Measurements from ENCODE around the gene STMN1.

Gene STMN1

DNA sequence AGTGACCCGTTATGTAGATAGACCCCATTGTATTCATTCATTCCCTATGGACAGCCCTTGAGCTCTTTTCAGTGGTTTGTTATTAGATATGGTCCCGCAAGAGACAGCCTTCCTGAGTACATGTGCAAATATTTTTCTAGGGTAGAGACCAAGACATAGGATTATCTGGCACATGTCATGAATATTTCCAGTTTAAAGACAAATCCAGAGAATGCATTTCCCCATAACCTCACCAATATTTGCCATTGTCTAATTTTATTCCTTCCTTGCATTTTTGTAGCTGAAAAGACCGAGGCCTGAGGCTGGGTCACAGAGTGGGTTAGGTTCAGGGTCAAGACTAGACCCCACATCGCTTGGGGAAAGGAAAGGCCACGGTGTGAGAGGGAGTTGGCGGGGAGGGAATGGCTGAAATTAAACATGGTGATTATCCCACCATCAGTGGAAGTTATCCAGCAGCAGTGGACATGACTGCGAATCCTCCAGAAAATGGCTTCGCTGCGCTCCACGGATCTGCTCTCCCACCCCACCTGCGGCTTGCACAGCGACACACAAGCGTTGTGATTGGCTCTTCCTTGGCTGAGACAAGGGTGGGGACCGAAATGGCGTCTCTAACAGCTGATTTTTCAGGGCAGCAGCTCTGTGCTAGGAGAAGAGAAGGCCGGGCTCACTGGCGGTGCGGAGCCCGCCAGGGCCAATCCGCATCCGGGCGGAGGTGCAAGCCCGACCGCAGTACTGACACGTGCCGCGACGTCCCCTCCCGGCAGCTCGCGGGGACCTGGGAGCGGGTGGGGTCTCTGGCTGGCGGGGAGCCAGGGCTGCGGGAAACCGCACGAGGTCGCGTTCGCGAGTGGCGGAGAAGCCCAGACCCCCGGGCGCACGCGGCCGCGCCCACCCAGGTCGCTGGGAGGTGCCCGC lies 16.1 kb upstream of the STMN1 start:
- DNase-seq (ENCODE audit: low read depth in 2 of 2): peak in 1 of 2 donors; percentile 16

GRCh38 chr1:25918615-25919014 lies 12.4 kb upstream of the STMN1 start:
- no peak for DNase-seq (ENCODE audit: low read depth in 2 of 2)

- no peak for DNase-seq (ENCODE audit: low read depth in 2 of 2)
Measured at GRCh38 chr1:25917996-25918395, 11.8 kb upstream of the STMN1 start.

GRCh38 chr1:25916460-25916859 lies 10.2 kb upstream of the STMN1 start:
- no peak for DNase-seq (ENCODE audit: low read depth in 2 of 2)

GRCh38 chr1:25914074-25914995 lies 8.1 kb upstream of the STMN1 start:
- DNase-seq (ENCODE audit: low read depth in 2 of 2): no peak

- no peak for DNase-seq (ENCODE audit: low read depth in 2 of 2)
Measured at GRCh38 chr1:25913206-25913605, 7.0 kb upstream of the STMN1 start.

- no peak for DNase-seq (ENCODE audit: low read depth in 2 of 2)
Measured at GRCh38 chr1:25912076-25912831, 6.0 kb upstream of the STMN1 start.

- no peak for DNase-seq (ENCODE audit: low read depth in 2 of 2)
Measured at GRCh38 chr1:25911162-25911561, 4.9 kb upstream of the STMN1 start.

DNA sequence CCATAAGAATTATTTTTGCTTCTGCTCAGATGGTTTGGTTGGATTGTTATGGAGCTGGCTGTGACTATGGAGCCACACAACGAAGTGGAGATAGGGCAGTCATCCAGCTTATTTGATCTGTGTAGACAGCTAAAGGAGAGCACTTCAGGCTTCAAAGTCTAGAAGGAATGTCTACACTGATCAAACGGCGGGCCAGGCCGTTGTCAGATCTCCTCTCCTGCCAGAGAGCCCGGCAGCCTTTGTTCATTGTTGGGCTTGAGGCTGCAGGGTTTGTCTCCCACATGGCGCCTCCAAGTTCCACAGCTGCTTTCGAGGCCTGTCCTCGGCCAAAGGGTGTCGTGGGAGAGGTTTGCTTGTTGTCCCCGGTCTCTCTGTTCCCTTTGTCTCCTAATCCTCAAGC lies 2.8 kb upstream of the STMN1 start:
- DNase-seq (ENCODE audit: low read depth in 2 of 2): no peak

GRCh38 chr1:25908161-25908560 lies 1.9 kb upstream of the STMN1 start:
- DNase-seq (ENCODE audit: low read depth in 2 of 2): no peak

DNA sequence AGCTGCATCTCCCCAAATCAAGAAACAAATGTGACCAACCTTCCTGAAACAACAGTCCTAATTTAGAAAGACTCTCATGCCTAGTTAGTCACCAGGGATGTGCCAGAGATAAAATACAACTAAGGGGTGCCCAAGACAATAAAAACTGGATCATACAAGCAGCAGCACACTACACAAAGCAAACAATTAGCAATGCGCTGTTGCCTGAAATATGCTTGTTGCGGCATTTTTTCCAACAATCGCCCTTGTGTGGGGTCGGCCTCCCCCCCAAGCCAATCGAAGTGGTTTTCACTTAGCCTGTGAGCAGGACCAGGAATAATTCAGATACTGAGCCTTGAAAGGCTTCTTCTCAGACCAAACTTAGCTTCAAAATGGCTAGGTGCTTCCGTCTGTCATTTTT lies 1.4 kb upstream of the STMN1 start:
- DNase-seq (ENCODE audit: low read depth in 2 of 2): no peak

DNA sequence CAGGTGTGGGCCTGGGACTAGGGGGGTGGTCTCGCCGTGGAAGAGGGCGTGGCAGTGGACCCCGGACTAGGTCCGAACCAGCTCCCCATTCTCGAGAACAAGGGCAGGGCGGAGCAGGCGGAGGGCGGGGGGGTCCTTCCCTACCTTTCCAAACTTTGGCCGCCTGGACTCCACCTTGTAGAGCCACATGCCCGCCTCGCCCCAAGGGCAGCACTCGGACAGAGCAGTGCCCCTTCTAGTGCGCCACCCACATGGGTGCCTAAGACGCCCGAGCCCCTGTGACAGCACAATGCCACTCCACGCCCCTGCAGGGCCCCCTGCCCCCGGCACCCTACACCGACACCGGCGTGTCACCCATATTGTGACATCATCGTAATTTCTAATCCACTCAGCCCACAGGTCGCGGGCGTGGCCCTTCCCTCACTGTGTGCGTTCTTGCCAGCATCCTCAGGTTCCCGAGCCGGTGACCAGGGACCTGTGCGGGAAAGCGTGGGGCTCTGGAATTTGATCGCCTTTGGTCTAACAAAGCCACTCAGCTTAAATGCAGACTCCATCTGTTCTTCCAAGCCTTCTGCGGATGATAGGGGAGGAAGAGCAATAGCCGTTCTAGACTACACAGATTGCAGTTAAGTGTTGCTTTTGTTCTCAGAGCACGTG lies 553 bp upstream of the STMN1 start:
- no peak for DNase-seq (ENCODE audit: low read depth in 2 of 2)

DNA sequence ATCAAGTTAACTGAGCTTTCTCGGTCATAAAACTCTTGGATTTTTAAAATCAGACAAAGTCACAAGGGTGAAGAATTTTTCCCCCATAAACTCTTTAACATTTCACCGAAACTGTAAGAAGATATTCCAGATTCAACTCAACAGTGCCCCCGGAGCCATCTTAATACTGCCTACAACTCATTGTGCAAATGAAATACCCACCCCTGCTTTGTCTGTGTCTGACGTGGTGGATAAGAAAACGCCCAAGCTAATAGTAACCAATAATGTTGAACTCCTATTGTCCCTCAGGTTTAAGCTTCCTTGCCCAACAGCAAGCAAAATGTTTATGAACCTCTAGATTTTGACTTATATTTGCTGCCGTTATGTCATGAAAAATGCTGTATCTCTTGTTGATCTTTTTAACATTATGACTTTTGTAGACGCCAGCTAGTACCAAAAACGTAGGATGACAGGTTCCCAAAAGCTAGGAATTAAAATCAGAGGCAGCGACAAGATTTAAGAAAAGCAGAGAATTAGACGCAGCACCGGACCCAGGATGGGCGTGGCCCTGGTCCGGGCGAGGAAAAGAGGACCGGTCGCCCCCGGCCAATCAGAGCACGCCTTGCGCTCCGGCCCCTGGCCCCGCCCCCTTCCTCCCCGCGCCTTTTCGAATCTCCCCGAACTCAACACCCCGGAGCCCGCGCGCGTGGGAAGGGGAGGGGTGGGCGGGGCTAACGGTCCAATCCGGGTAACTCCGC lies 1.1 kb downstream of the STMN1 start:
- peak; percentile 96 for DNase-seq (ENCODE audit: low read depth in 2 of 2)

- no peak for DNase-seq (ENCODE audit: low read depth in 2 of 2)
Measured at GRCh38 chr1:25903986-25904385, 2.2 kb downstream of the STMN1 start.

DNA sequence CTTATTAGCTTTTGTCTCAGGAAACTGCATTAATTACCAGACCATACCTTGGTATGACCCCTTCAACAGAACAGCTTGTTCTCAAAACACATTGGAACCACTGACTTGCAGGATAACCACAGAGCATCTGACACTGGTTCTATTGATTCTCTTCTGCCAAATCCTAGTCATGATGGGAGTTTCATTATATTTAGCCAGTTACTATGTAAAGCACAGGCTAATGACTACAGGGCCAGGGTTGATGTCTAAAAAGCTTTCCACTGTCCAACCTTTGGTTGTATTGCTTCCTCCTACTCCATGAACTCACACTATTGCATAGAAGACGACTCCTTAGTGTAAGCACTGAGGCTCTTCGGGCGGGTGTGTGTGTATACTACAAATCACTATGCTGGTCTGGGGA lies 3.8 kb downstream of the STMN1 start:
- DNase-seq (ENCODE audit: low read depth in 2 of 2): no peak

DNA sequence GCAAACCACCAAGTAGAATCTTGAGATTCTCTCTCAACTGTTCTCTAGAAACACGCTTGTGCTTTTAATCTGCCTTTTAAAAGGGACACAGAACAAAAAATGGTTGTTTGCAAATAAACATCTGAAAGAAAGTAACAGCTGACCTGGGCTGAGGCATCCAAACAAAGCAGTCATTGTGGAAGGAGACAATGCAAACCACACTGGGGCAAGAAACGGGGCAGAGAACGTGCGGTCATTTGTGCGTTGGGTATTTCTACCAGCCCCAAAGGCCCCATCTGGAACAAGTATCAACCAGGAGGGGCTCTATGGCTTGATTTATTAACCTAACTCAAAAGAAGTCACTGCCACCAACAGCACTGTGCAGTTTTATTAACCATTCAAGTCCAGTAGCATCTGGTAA lies 6.0 kb downstream of the STMN1 start:
- no peak for DNase-seq (ENCODE audit: low read depth in 2 of 2)

- DNase-seq (ENCODE audit: low read depth in 2 of 2): no peak
Measured at GRCh38 chr1:25899792-25900191, 6.4 kb downstream of the STMN1 start.

- no peak for DNase-seq (ENCODE audit: low read depth in 2 of 2)
Measured at GRCh38 chr1:25898223-25899015, 7.8 kb downstream of the STMN1 start.

GRCh38 chr1:25897754-25898153 lies 8.5 kb downstream of the STMN1 start:
- no peak for DNase-seq (ENCODE audit: low read depth in 2 of 2)

- no peak for DNase-seq (ENCODE audit: low read depth in 2 of 2)
Measured at GRCh38 chr1:25896266-25896665, 10.0 kb downstream of the STMN1 start.

Measured in stimulated activated CD8-positive, alpha-beta memory T cell treated with anti-CD3 and anti-CD28 coated beads, Interleukin-15, amount 100 ng/mL, for 48 hours (primary cell).